Kidney (tissue), 14 donors: ENCODE results near the gene CNTN4. TPM values are rescaled to one million over a fixed set of nuclear protein-coding genes. Genes with fewer than 3 reads are reported as not detected.

Experiments
- DNase-seq, 5 donors: peaks; one replicate each; pipeline ENCODE4 v3.0.0-alpha.2; 2013 to 2020
- FAIRE-seq: peaks from 2 replicates; lab custom pipeline; 2012; peaks lifted over from hg19 to GRCh38; lab: Jason Lieb, UNC
- H3K27ac ChIP-seq, 2 donors: one replicate each; pipeline ENCODE4 v1.7.0; 2013; ENCODE audit warnings: low read depth in 2 of 2, low read length in 2 of 2, inconsistent platforms in 1 of 2
- H3K27me3 ChIP-seq: one replicate; pipeline ENCODE4 v1.7.1; 2013; ENCODE audit warnings: low read length, inconsistent platforms; ENCODE audit not compliant: control insufficient read depth, insufficient read depth
- H3K36me3 ChIP-seq, 3 donors: one replicate each; pipeline versions ENCODE4 v1.7.0 to v1.7.1; 2013; ENCODE audit warnings: low read length in 3 of 3, control low read depth in 1 of 3, inconsistent platforms in 1 of 3; ENCODE audit not compliant: insufficient read depth in 3 of 3, control insufficient read depth in 2 of 3
- H3K4me1 ChIP-seq, 3 donors: one replicate each; pipeline versions ENCODE4 v1.7.0 to v1.7.1; 2013; ENCODE audit warnings: low read length in 3 of 3, inconsistent platforms in 1 of 3, low read depth in 1 of 3; ENCODE audit not compliant: control insufficient read depth in 2 of 3, insufficient read depth in 2 of 3
- H3K4me3 ChIP-seq, 3 donors: one replicate each; pipeline versions ENCODE4 v1.7.0 to v1.8.1; 2013; ENCODE audit warnings: low read length in 3 of 3, control low read depth in 1 of 3, inconsistent platforms in 1 of 3
- H3K9ac ChIP-seq, 3 donors: one replicate each; pipeline versions ENCODE4 v1.7.0 to v1.7.1; 2013; ENCODE audit warnings: low read length in 3 of 3, control low read depth in 1 of 3, inconsistent platforms in 1 of 3
- H3K9me3 ChIP-seq, 3 donors: one replicate each; pipeline versions ENCODE4 v1.7.0 to v1.7.1; 2013; ENCODE audit warnings: low read length in 3 of 3, control low read depth in 1 of 3, inconsistent platforms in 1 of 3; ENCODE audit not compliant: control insufficient read depth in 2 of 3, insufficient read depth in 1 of 3
- CTCF ChIP-seq: IDR thresholded peaks from 3 replicates; pipeline ENCODE4 v1.5.1; 2012; ENCODE audit warnings: mild to moderate bottlenecking, moderate library complexity, borderline replicate concordance; ENCODE audit not compliant: insufficient read depth; ENCODE audit errors: extremely low read depth
- intact Hi-C: fragments of 100-400 bp; cut with DNase I; formaldehyde crosslinking; loops from one replicate; pipeline ENCODE4 v1.11.1; 2022
- polyA plus RNA-seq: library from polyadenylated mRNA; stranded (reverse); fragments of 350-450 nt; fragmentation: Illumina TruSeq; extraction: RNeasy Lipid Tissue Mini Kit (QIAGEN cat#74804); gene quantifications from one replicate; pipeline ENCODE4 v1.2.3, GENCODE V29; 2014; ENCODE audit warnings: low read depth, low replicate concordance; ENCODE audit not compliant: insufficient read depth
- total RNA-seq: library from RNA; stranded (reverse); fragmentation: NEBNext Ultra II Directional; extraction: Animal tissue kit (Norgen Biotek cat#: 25700); gene quantifications from one replicate; pipeline ENCODE4 v1.2.1, GENCODE V29; 2021
- donor health status: control.
- donor health status: control.
- donor health status: control.
- donor health status: control.
- donor health status: control.
- donor health status: DM: yes; HTN: yes; CAD: no.
- donor health status: Normal renal cell carcinoma (clear cell type).

CNTN4 gene
- total and polyA plus RNA-seq, 2 donors from 2014 or later = 2.2 to 13.4 TPM

- no peak overlapping the region for H3K9ac ChIP-seq
- H3K4me1 ChIP-seq = no peaks in the 10 kb centered on the region
- DNase-seq (no peak), FAIRE-seq (no peak)
- H3K27ac ChIP-seq = no peak overlapping the region
- no peak for TF ChIP-seq CTCF
- H3K27me3 ChIP-seq = no peaks in the 10 kb centered on the region
- no peaks in the 10 kb centered on the region for H3K9me3 ChIP-seq
- no peak overlapping the region for H3K4me3 ChIP-seq
- intact Hi-C loops = no loop called here
- H3K36me3 ChIP-seq = no peaks in the 10 kb centered on the region
These were observed 781.6 kb downstream of the CNTN4 start for GRCh38 chr3:2880218-2880756.

DNA sequence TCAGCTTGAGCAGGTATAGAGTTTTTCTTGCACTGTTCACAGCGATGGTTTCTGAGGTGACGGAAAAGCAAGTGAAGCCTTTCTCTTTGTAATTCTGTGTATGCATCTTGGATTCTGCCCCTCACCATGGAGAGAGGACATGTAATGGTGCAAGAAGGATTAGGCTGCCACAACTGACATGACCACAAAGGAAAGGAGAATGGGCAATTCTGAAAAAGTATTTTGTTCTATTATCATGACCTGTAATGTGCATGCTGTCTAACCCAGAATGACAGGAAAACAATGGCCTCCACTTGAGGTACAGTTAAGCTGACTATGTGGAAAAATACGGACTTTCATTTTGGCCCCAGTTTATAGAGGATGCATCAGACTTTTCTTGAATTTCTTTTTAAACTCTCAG is 784.6 kb downstream of the CNTN4 start:
- intact Hi-C loops = no loop called here
- FAIRE-seq (no peak), DNase-seq (no peak)
- no peaks in the 10 kb centered on the region for H3K27me3 ChIP-seq
- H3K9me3 ChIP-seq = no peaks in the 10 kb centered on the region
- no peak overlapping the region for H3K27ac ChIP-seq
- H3K9ac ChIP-seq = no peak overlapping the region
- TF ChIP-seq CTCF = no peak
- H3K4me3 ChIP-seq = no peak overlapping the region
- no peaks in the 10 kb centered on the region for H3K4me1 ChIP-seq
- no peaks in the 10 kb centered on the region for H3K36me3 ChIP-seq

GRCh38 chr3:2888592-2888991 is 789.9 kb downstream of the CNTN4 start:
- Histone ChIP-seq H3K4me3 (no peak overlapping the region), H3K9me3 (no peaks in the 10 kb centered on the region), H3K36me3 (no peaks in the 10 kb centered on the region), H3K9ac (no peak overlapping the region), H3K27ac (no peak overlapping the region), H3K27me3 (no peaks in the 10 kb centered on the region), H3K4me1 (no peaks in the 10 kb centered on the region)
- TF ChIP-seq CTCF = no peak
- FAIRE-seq (no peak), DNase-seq (no peak)
- intact Hi-C loops = no loop called here

GRCh38 chr3:2889736-2890135 is 791.1 kb downstream of the CNTN4 start:
- Histone ChIP-seq H3K36me3 (no peaks in the 10 kb centered on the region), H3K27ac (no peak overlapping the region), H3K27me3 (no peaks in the 10 kb centered on the region), H3K9ac (no peak overlapping the region), H3K4me1 (no peaks in the 10 kb centered on the region), H3K4me3 (no peak overlapping the region), H3K9me3 (no peaks in the 10 kb centered on the region)
- TF ChIP-seq CTCF = no peak
- FAIRE-seq (no peak), DNase-seq (no peak)
- intact Hi-C loops = no loop called here
